AG09309 (cell line): ENCODE measurements around the gene HYCC2.
A peak's percentile ranks its signal among the peaks of the same experiment; 100 is the strongest.

Experiments used
- DNase-seq: peaks from one replicate; pipeline ENCODE4 v3.0.0-alpha.2; 2010; ENCODE audit warnings: low read depth
- H3K4me3 ChIP-seq: 2 replicates; pipeline ENCODE4 v1.5.1; 2011; ENCODE audit warnings: mild to moderate bottlenecking, low read depth, low read length, moderate library complexity; ENCODE audit not compliant: control insufficient read depth
- CTCF ChIP-seq: IDR thresholded peaks from 2 replicates; pipeline ENCODE4 v1.5.1; 2011; ENCODE audit warnings: mild to moderate bottlenecking, low read depth, low read length, inconsistent platforms; ENCODE audit not compliant: insufficient read depth, control insufficient read depth; ENCODE audit errors: missing control alignments

The HYCC2 gene

GRCh38 chr2:201105759-201106158 lies 34.3 kb upstream of the HYCC2 start:
- TF ChIP-seq CTCF = no peak
- no peak overlapping the region for H3K4me3 ChIP-seq
- DNase-seq = no peak

- no peak overlapping the region for H3K4me3 ChIP-seq
- no peak for DNase-seq
- TF ChIP-seq CTCF = no peak
Observed at GRCh38 chr2:201100497-201100896, 29.0 kb upstream of the HYCC2 start.

GRCh38 chr2:201093573-201093972 lies 22.1 kb upstream of the HYCC2 start:
- no peak overlapping the region for H3K4me3 ChIP-seq
- DNase-seq = no peak
- no peak for TF ChIP-seq CTCF

GRCh38 chr2:201090574-201090973 lies 19.1 kb upstream of the HYCC2 start:
- H3K4me3 ChIP-seq = no peak overlapping the region
- TF ChIP-seq CTCF = no peak
- DNase-seq = no peak

- H3K4me3 ChIP-seq = no peak overlapping the region
- no peak for TF ChIP-seq CTCF
- DNase-seq = peak; percentile 7
Observed at GRCh38 chr2:201084863-201085262, 13.4 kb upstream of the HYCC2 start.

- no peak overlapping the region for H3K4me3 ChIP-seq
- TF ChIP-seq CTCF = no peak
- no peak for DNase-seq
Observed at GRCh38 chr2:201074996-201075395, 3.5 kb upstream of the HYCC2 start.

- DNase-seq = no peak
- TF ChIP-seq CTCF = no peak
- H3K4me3 ChIP-seq = no peak overlapping the region
Observed at GRCh38 chr2:201073071-201073470, 1.6 kb upstream of the HYCC2 start.
